Measurements from ENCODE around the gene TTC36.
"Not testable (repeated sequence)": the region's sequence is repeated elsewhere in the genome, so short reads cannot be mapped to it uniquely, and the experiment has no call there.

TTC36 gene, protein sequence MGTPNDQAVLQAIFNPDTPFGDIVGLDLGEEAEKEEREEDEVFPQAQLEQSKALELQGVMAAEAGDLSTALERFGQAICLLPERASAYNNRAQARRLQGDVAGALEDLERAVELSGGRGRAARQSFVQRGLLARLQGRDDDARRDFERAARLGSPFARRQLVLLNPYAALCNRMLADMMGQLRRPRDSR

DNA sequence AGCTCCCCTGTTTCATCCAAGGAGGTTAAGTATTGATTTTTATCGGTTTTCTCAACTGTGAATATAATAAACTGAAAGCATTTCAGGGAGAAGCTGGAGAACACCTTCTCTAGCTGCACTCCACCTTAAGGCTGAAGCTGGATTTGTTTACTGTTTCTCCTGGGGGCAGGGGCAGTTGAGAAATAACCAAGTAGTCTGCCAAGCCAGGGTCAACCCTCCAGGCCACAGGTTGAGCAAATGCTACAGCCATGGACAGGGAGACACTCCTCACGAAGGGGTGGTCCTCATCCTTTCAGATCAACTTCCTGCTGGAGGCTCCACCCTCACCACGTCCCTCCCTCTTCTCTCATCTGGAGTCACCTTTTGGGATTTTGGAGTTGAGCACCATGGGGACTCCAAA, at the start of gene TTC36:
Gene TTC36, plus strand, starts transcription at position 366 of the 400 bp plus-strand sequence. Its CDS starts 21 bp downstream, at position 387.
- no peak for DNase-seq (ENCODE audit: low spot score)

DNA sequence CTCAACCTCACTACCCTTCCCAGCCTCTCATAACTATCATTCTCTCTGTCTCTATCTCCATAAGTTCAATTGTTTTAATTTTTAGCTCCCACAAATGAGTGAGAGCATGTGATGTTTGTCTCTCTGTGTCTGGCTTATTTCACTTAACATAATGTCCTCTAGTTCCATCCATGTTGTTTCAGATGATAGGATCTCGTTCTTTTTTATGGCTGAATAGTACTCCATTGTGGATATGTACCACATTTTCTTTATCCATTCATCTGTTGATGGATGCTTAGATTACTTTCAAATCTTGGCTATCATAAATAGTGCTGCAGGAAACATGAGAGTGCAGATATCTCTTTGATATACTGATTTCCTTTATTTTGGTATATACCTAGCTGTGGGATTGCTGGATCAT, 46.0 kb upstream of the TTC36 start:
- not testable (repeated sequence) for DNase-seq (ENCODE audit: low spot score)

DNA sequence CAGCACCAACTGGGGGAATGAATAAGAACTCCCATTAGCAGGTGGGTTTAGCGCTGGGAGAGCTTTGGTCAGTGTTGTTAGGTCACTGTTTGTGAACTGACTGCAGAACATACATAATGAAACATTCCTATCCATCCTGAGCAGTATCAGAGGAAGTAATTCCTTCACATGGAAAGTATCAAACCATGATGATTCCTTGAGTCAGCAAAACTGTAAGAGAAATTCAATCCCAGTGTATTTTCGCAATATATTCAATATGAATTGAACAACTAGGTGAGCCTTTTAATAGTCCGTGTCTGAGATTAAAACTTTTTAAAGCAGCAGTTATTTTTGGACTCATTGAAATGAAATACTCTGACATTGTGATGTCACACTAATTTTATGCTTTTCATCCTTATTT, 42.9 kb upstream of the TTC36 start:
- no peak for DNase-seq (ENCODE audit: low spot score)

DNA sequence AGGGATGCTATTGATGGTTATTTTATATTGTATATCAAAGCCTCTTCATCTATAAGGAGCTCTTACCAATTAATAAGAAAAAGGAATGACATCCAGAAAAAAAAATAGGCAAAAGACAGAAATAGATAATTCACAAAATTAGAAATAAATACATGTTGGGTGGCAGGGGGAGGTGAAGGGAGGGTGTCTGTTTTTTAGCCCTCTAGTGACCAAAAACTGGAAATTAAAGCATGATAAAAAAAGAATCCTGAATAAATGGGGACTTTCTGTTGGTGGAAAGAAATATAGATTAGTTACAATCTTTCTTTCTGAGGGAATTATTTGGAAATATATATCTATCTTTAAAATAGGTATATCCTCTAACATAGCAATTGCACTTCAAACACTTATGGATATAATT, 42.0 kb upstream of the TTC36 start:
- DNase-seq (ENCODE audit: low spot score): no peak

DNA sequence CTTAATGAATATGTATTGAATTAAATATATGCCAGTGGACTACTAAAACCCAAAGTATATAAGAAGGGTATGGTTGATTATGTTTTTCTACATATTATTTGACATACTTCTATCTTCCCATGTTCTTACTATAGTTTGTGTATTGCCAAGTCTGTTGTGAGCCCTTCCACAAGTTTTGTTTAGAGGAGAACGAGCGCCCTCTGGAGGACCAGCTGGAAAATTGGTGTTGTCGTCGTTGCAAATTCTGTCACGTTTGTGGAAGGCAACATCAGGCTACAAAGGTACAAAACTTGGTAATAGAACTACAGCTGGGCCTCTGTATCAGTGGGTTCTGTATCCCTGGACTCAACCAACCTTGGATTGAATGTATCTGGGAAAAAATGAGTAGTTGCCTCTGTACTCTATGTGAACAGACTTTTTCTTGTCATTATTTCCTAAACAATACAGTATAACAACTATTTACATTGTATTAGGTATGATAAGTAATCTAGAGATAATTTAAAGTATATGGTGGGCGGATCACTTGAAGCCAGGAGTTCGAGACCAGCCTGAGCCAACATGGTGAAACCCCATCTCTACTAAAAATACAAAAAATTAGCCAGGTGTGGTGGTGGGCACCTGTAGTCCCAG, 38.7 kb upstream of the TTC36 start:
- peak; percentile 75 for DNase-seq (ENCODE audit: low spot score)

DNA sequence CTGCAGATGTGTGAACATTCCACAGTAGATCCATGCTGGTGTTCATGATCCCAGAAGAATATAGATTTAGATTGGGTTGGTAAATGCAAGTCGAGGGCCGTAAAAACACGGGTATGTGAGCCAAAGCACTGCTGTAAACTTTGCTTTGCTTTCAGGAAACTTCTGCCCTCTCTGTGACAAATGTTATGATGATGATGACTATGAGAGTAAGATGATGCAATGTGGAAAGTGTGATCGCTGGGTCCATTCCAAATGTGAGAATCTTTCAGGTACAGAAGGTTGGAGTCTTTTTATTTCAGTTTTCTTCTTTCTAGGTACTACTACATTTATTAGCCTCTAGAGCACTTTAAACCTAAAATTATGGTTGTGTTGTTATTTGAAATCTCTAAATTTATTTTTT, 36.2 kb upstream of the TTC36 start:
- no peak for DNase-seq (ENCODE audit: low spot score)

DNA sequence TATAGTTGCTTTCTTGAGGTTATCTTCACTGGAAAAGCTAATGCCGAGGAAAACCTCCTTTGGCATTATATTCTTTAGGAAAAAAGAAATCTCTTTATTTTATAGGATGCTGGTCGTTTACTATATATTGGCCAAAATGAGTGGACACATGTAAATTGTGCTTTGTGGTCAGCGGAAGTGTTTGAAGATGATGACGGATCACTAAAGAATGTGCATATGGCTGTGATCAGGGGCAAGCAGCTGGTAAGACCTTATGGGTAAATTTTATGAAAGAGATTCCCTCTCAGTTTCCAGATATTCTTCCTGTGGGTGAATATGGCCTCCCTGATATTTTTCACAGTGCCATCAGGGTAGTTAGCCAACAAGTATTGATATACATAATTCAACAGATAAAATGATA, 29.4 kb upstream of the TTC36 start:
- DNase-seq (ENCODE audit: low spot score): no peak

DNA sequence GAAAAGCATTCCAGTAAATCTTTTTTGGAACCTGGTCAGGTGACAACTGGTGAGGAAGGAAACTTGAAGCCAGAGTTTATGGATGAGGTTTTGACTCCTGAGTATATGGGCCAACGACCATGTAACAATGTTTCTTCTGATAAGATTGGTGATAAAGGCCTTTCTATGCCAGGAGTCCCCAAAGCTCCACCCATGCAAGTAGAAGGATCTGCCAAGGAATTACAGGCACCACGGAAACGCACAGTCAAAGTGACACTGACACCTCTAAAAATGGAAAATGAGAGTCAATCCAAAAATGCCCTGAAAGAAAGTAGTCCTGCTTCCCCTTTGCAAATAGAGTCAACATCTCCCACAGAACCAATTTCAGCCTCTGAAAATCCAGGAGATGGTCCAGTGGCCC, 24.1 kb upstream of the TTC36 start:
- no peak for DNase-seq (ENCODE audit: low spot score)

DNA sequence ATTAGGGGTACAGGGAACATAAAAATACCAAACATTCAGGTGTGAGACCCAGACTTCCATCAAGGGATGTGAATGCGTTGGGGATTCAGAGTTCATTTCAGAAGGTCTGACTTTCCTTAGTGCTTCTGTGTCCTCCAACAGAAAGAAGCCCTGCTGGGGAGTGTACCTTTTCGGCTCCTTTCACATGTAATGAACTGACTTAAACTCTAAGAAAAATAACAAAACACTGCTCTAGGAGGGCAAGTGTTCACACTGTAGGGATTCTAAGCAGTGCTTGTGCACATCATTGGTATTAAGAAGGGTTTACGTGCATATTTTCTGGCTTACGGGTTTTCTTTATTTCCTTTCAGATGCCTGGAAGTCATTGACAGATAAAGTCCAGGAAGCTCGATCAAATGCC, 15.7 kb upstream of the TTC36 start:
- no peak for DNase-seq (ENCODE audit: low spot score)

DNA sequence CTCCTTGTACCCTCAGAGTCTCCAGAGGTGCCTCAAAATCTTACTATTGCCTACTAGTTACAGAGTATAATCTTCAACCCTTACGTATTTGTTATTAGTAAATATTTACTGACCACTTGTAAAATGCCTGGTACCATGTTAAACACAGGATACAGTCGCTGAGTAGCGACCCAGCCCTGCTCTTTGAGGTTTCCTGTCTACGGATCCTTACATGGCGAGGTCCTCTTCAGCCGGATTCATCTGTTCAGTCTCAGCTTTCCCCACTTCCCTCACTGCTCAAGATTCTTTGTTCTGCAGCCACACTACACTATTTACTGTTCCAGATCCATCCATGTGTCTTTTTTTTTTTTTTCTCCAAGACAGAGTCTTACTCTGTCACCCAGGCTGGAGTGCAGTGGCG, 13.2 kb upstream of the TTC36 start:
- DNase-seq (ENCODE audit: low spot score): no peak

DNA sequence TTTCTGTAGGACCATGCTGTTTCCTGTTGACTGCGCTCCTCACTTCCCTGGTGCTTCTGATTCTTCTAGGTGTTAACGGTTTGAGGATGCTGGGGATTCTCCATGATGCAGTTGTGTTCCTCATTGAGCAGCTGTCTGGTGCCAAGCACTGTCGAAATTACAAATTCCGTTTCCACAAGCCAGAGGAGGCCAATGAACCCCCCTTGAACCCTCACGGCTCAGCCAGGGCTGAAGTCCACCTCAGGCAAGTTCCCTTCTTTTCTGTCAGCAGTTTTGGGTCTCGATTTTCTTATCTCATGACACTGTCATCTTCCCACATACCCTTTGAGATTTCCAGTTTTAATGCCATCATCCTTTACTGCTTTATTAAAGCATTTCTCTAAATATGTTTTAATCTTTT, 7.7 kb upstream of the TTC36 start:
- DNase-seq (ENCODE audit: low spot score): no peak

DNA sequence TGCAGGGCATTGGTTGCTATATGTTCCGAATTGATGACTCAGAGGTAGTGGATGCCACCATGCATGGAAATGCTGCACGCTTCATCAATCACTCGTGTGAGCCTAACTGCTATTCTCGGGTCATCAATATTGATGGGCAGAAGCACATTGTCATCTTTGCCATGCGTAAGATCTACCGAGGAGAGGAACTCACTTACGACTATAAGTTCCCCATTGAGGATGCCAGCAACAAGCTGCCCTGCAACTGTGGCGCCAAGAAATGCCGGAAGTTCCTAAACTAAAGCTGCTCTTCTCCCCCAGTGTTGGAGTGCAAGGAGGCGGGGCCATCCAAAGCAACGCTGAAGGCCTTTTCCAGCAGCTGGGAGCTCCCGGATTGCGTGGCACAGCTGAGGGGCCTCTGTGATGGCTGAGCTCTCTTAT, 5.4 kb upstream of the TTC36 start:
- DNase-seq (ENCODE audit: low spot score): no peak

DNA sequence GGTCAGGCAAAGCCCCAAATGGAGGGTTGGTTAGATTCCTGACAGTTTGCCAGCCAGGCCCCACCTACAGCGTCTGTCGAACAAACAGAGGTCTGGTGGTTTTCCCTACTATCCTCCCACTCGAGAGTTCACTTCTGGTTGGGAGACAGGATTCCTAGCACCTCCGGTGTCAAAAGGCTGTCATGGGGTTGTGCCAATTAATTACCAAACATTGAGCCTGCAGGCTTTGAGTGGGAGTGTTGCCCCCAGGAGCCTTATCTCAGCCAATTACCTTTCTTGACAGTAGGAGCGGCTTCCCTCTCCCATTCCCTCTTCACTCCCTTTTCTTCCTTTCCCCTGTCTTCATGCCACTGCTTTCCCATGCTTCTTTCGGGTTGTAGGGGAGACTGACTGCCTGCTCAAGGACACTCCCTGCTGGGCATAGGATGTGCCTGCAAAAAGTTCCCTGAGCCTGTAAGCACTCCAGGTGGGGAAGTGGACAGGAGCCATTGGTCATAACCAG, 4.7 kb upstream of the TTC36 start:
- DNase-seq (ENCODE audit: low spot score): no peak

DNA sequence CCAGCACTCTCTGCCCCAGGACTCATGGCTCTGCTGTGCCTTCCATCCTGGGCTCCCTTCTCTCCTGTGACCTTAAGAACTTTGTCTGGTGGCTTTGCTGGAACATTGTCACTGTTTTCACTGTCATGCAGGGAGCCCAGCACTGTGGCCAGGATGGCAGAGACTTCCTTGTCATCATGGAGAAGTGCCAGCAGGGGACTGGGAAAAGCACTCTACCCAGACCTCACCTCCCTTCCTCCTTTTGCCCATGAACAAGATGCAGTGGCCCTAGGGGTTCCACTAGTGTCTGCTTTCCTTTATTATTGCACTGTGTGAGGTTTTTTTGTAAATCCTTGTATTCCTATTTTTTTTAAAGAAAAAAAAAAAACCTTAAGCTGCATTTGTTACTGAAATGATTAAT, 2.9 kb upstream of the TTC36 start:
- no peak for DNase-seq (ENCODE audit: low spot score)

DNA sequence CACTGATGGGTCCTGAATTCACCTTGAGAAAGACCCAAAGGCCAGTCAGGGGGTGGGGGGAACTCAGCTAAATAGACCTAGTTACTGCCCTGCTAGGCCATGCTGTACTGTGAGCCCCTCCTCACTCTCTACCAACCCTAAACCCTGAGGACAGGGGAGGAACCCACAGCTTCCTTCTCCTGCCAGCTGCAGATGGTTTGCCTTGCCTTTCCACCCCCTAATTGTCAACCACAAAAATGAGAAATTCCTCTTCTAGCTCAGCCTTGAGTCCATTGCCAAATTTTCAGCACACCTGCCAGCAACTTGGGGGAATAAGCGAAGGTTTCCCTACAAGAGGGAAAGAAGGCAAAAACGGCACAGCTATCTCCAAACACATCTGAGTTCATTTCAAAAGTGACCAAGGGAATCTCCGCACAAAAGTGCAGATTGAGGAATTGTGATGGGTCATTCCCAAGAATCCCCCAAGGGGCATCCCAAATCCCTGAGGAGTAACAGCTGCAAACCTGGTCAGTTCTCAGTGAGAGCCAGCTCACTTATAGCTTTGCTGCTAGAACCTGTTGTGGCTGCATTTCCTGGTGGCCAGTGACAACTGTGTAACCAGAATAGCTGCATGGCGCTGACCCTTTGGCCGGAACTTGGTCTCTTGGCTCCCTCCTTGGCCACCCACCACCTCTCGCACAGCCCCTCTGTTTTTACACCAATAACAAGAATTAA, 2.4 kb upstream of the TTC36 start:
- DNase-seq (ENCODE audit: low spot score): no peak

DNA sequence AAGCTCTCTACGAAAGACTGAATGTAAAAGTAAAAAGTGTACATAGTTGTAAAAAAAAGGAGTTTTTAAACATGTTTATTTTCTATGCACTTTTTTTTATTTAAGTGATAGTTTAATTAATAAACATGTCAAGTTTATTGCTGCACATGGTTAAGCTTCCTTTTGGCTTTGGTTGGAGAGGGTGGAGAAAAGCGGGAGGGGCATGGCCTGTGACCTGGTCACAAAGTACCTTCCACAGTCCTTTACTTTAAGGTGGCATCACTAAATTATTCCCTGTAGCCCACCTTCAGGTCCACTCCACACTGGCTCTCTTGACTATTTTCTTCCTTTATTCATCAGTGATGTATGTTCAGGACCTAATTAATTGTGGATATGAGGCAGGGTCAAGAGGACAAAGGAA, 586 bp upstream of the TTC36 start:
- no peak for DNase-seq (ENCODE audit: low spot score)

DNA sequence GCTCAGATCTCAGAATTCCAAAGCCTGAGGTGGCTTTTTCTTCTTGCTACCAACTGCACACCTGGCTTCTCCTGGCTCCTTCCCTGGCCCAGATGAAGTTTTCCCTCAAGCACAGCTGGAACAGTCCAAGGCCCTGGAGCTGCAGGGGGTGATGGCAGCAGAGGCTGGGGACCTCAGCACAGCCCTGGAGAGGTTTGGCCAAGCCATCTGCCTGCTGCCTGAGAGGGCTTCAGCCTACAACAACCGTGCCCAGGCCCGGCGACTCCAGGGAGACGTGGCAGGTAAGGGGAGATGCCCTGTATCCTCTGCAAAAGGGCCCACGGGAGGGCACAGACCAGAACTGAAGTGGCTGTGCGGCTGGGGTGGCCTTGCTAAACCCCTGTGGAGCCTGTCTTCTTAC, 1.2 kb downstream of the TTC36 start:
- no peak for DNase-seq (ENCODE audit: low spot score)

DNA sequence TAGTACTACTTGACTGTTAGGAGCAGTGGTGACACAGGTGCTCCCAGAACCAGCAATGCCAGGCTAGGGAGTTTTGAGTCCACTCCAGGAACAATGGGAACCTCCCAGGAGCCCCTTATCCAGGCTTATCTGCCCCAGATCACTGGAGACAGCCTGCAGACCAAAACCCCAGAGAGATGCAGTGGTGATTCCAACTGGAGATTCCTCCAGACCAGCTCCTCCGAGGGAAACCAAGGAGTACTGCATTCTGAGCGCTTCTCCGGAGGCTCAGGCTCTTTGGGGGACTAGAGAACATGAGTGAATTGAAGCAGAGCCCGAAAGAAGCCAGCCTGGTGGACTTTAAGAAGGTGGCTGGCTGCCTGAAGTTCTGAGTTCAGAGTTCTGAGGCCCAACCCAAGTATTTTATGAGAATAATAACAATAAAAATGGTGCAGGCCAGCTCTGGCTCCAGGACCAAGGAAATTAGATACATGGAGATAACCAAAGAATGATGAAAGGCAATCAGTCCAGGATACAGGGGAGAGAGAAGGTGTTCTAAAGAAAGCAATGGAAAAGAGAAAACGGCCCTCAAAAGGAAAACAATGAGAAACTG, 2.4 kb downstream of the TTC36 start:
- DNase-seq (ENCODE audit: low spot score): no peak

DNA sequence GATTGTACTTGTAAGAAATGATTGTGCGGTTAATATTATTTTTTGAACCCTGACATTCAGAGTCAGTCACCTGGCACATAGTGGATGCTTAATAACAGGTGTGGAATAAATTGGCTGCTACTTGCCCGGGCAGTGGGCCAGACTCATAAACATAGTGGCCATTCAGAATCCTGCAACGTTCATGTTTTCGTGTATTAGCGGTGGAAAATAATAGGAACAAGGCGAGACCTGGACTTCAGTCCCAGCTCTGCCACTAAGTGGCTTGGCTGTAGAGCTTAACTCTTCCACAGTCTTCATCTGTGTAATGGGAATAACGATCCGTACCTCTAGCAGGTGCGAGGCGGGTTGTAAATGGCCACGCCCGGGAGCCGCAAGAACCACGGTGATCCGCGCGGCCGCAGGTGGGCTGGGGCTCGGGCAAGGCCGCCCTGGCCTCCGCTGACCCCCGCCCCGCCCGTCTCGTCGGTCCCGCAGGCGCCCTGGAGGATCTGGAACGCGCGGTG, 3.0 kb downstream of the TTC36 start:
- DNase-seq (ENCODE audit: low spot score): peak; percentile 31

DNA sequence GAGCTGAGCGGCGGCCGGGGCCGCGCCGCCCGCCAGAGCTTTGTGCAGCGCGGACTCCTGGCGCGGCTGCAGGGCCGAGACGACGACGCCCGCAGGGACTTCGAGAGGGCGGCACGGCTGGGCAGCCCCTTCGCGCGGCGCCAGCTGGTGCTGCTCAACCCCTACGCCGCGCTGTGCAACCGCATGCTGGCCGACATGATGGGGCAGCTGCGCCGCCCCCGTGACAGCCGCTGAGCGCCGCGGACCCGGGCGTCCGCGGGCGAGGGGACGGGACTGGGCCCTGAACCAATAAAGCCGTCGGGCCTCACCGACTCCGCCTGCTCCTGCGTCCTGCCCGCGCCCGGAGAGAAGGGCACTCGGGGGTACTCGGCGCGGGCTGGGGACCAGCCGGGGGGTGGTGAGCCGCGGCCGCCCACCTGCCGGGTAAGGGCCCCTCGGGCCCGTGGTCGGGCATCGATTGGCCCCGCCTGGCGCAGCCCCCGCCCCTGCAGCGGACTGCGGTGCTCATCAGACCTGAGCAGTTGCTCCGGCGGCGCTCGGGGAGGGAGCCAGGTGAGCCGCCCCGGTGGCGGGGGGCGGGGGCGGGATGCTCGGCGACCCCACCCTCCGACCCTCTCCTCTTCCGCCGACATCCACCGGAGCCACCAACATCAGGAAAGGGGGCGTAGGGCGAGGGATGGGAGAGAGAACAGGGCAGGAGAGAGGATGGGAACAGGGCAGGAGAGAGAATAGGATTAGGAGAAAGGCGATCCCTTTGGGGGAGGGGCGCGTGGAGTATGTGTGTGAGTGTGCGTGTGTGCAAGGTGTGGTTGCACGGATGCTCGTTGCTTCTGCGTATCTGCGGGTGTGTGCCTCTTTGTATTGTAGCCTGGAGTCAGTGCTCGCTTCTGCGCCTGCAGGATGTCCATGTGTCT, 3.7 kb downstream of the TTC36 start, which contains the start of gene TMEM25:
Gene TMEM25, plus strand, starts transcription at position 510 of the 914 bp plus-strand sequence. CDS start 610 bp downstream, outside the sequence.
- DNase-seq (ENCODE audit: low spot score): no peak

DNA sequence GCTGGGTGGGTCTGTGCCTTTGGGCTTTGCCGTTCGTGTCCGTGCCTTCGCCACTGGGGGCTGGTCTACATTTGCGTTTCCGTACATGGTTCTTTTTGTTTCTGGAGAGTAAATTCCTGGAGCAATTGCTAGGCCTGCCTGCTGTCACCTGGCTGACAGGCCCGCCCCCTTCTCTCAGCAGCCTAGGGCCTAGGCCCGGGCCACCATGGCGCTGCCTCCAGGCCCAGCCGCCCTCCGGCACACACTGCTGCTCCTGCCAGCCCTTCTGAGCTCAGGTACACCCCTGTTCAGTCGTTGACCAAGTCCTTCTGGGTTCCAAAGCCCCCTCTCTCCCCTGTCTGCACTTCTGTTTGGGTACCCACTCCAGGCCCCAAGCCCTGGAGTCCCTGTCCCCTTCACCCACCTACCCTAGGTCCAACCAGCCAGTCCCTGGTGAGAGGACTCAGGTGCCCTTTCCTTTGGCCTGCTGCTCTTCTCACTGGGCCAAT, 4.4 kb downstream of the TTC36 start:
- no peak for DNase-seq (ENCODE audit: low spot score)

Data from LoVo (cell line).